Measurements from ENCODE around the gene MCAT. TPM values are rescaled to one million over a fixed set of nuclear protein-coding genes. Genes with fewer than 3 reads are reported as not detected.

Gene MCAT
- total RNA-seq, 1 donor from 2014 or later: 29.3 TPM

DNA sequence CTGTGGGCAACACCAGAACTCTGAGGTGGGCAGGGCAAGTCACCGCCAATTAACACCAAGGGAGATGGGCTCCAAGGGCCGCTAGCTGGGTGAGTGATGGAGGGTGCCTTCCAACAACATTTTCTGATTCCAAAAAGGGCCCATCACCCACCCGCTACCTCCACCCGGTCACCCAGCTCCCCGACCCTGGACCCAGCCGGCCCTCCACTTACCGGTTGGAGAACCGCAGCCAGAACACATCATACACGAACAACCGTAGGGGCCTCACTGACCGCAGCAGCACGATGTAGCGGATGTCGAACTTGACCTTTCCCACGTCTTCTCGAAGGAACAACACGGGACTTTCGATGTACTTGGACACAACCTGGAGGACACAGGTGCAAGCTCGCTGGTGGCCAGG, 29.0 kb upstream of the MCAT start:
- no peak for DNase-seq (ENCODE audit: low spot score)

- DNase-seq (ENCODE audit: low spot score): peak; percentile 58
These were observed 28.4 kb upstream of the MCAT start for GRCh38 chr22:43171607-43172006.

DNA sequence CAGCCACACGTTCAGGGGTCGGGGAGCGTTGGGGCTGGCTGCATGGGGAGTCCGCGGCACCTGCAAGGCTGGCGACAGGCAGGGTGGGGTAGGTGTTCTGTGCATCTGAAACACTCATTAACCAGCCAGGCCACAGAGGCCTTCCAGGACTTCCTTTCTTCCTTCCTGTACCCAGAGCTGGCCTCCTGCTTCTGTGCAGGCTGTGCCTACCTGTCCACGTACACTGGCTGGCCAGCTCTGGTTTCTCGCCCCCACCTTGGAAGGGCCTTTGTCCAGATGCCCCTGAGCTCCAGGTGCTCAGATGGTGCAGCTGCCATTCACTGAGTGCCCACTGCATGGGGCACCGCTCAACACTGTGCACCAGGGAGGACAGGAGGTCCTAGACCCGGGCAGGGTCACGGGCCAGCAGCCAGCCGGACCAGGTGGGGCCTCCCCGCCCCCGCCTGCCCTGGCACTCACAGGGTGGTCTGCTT, 27.9 kb upstream of the MCAT start:
- peak; percentile 54 for DNase-seq (ENCODE audit: low spot score)

DNA sequence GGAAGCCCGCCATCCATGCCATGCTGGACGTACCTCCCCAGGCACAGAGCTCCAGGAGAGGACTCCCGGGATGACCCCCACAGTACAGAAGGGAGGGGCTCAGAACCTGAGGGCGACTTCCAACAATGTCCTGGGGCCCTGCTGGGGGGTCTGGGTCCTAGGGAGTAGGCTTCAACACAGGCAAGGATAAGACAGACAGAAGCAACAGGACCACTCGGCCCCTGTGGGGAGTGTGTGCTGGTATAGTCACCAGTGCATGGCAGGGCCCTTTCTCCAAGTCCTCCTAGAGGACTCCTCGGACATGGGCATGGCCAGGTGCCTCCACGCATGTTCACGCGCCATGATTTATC, 26.9 kb upstream of the MCAT start:
- DNase-seq (ENCODE audit: low spot score): no peak

DNA sequence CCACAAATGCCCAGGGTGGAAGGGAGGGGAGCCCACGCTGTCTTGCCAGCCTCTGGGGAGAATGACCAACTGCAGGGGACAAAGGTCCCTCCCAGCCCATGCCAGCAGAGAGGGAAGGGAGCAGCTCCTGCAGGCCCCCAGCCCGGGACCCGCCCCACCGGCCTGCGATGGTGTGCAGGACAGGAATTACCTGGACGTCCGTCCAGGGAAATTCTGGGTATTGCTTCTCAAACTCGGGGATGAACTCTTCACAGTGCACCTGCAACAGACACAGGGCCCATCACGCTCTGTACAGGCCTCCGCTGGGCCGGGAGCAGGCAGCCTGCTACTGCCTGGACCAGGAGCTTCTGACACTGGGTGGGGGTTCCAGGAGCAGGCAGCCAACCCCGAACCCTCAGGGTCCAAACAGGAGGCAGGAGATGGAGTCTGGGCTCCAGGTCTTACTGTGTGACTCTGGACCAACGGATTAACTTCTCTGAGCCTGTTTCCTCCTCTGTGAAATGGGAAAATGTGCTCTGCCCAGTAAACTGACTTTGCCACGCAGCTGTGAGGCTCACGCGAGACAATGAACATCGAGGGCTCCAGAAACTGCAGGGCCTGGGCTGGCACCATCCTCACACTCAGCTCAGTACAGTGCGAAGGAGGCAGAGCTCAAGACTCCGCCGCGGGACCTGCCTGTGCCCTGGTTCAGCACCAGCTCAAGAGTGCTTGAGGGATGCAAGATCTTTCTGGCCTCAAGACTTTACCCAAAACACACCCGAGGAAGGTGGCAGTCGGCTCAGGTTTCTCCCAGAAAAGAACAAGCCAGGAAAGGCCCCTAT, 26.3 kb upstream of the MCAT start:
- no peak for DNase-seq (ENCODE audit: low spot score)

DNA sequence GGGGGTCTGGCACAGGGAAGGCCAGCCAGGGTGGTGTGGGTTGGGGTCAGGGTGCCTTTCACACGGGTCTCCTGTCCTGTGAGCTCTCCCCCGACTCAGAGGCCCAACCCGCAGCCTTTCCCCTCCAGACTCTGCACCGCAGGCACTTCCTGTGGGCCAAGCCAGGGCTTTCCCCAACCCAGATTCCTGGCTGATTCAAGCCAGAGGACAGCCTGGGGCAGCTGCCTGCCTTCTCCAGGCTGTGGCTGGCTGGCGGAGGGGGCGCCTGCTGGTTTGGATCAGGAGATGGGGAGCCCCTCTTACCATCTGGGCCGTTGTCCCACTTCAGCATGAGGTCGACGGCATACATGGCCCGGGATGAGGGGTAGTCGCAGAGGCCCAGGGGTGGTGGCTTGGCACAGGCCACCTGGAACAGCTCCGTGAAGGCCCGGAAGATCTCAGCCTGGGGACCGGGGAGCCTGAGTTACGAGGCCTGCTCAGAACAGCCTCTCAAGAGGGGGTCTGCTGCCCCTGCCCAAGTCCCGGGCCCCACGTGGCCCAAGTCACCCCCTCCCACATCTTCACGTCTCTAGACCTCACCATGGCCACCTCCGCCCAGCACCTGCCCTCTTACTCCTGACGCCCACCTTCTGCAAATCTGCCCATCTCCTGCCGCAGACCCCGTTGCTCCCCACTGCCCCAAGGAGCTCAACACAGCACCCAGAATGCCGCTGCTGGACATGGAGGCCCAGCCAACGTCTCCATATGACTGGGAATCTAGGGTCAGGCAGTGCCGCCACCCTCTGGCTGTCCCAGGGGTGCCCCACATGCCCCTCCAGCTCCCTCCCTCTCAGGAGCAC, 25.5 kb upstream of the MCAT start:
- no peak for DNase-seq (ENCODE audit: low spot score)

GRCh38 chr22:43167001-43167589, 23.9 kb upstream of the MCAT start:
- no peak for DNase-seq (ENCODE audit: low spot score)

DNA sequence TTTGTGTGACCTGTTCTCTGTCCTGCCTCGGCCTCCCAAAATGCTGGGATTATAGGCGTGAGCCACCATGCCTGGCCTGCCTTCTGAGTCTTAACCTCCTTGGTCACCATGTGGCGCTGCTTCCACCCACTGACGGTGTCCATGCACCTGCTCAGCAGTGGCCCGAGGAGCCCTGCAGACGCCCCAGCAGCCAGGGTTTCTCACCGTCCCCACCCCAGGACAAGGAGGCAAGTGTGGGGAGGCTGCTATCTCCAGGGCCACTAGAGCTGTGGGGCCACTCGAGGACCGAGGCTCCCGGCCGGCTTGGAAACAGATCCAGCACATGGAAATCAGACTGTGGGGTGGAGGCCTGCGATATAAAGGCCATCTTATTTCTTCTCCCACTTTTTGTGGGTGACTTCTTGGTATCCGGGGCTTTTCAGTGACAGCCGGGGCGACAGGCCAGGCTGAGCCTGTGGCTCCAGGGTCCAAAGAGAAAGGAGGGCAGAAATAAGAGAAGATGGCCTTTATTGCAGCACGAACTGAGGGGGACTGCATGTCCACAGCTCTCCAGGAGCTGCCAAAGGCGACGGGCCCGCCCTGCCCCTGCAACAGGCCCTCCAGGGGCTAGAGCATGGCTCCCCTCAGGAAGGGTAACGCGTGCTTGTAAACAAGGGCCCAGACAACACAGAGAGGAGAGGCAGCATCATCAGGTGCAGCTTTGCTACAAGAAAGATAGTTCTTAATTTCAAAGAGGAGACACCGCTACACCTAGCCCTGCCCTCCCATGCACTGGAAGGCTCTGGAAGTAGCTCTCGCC, 23.1 kb upstream of the MCAT start:
- no peak for DNase-seq (ENCODE audit: low spot score)

DNA sequence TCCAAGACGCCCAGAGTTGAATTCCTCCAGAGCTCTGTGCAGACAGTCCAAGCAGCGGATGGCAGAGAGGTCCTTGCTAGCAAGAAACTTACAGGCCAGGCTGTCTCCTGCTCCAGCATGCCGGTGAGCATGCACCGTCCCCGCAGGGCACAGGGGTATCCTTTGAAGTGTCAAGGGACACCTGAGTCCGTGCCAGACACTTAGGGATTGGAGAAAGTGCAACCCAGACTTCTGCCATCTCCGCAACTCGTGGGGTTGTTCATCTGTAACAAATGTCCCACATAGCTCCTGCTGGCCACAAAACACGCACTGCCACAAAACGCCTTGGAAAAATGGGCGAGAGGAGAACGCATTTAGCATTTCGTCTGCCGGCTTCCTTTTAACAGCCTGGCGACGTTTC, 21.4 kb upstream of the MCAT start:
- DNase-seq (ENCODE audit: low spot score): no peak

GRCh38 chr22:43163241-43163795, 20.1 kb upstream of the MCAT start:
- no peak for DNase-seq (ENCODE audit: low spot score)

DNA sequence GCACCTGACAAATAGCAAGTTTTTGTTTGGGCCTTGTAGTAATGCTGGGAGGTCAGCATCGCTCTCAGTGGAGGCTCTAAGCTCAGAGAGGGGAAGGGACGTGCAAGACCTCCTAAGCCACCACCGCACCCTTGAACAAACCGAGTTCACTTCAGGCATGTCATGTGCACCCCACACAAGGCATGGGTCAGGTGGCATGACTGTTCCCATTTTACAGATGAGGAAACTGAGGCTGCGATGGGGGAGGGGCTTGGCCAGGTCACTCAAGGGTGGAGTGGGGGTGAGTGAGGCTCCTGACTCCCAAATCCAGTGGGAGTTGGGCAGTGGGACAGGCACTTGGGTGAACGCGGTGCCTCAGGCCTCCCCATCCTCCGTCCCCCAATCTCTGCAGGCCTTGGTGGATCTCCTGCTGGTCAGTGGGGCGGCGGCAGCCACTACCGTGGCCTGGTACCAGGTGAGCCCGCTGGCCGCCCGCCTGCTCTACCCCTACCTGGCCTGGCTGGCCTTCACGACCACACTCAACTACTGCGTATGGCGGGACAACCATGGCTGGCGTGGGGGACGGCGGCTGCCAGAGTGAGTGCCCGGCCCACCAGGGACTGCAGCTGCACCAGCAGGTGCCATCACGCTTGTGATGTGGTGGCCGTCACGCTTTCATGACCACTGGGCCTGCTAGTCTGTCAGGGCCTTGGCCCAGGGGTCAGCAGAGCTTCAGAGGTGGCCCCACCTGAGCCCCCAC, 19.4 kb upstream of the MCAT start:
- no peak for DNase-seq (ENCODE audit: low spot score)

DNA sequence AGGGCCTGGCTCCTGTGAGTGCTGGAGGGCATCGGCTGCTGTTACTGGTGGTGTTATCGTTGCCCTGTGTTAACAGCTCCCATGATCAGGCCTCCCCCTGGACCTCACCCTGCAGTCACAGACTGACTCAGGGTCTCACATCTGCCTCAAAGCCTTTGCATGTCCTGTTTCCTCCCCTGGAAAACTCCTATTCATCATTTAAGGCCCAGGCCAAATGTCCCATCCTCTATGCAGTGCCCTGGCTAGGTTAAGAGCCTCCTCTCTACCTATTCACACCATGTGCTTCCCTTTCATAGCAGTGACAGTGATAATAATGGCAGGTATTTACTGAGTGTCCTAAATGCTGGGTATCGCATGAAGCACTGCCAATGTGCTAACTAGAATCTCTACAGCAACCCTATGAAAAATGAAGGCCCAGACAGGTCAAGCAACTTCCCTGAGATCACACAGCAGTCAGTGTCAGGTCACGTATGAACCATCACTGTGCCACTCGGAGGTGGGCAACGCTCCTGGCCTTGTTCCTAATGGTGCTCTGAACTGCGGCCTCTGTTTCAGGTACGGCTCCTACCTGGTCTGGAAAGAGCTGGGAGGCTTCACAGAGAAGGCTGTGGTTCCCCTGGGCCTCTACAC, 17.4 kb upstream of the MCAT start:
- DNase-seq (ENCODE audit: low spot score): no peak

DNA sequence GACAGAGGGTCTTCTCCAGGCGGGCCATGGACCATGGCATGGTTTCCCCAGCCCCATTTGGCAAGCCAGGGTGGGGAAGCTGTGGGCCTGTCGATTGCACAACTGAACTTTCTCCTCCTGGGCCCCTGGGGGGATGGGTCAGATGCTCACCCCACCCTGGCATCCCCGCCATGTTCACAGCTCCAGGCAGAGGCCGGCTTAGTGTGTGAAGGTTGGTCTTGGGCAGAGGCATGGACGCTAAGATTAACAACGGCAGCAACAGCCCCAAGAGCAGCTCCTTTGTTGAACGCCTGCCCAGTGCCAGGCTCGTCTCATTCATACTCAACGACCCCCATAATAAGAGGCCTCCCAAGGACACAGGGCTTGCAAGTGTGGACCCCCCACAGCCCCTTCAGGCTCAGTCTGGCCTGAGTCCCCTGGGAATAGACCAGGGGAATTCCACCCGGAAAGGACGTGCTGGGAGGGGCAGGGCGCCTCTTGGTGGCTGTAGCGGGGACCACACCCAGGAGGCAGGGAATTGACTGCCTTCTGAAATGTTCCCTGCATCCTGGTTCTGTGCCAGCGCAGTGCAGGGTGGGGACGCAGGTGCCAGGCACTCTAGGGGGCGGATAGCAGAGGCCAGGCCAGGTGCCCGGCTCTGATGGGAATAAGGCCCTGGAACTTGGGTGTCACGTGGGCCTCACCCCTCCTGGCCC, 16.4 kb upstream of the MCAT start:
- peak; percentile 93 for DNase-seq (ENCODE audit: low spot score)

GRCh38 chr22:43158778-43159483, 15.7 kb upstream of the MCAT start:
- no peak for DNase-seq (ENCODE audit: low spot score)

DNA sequence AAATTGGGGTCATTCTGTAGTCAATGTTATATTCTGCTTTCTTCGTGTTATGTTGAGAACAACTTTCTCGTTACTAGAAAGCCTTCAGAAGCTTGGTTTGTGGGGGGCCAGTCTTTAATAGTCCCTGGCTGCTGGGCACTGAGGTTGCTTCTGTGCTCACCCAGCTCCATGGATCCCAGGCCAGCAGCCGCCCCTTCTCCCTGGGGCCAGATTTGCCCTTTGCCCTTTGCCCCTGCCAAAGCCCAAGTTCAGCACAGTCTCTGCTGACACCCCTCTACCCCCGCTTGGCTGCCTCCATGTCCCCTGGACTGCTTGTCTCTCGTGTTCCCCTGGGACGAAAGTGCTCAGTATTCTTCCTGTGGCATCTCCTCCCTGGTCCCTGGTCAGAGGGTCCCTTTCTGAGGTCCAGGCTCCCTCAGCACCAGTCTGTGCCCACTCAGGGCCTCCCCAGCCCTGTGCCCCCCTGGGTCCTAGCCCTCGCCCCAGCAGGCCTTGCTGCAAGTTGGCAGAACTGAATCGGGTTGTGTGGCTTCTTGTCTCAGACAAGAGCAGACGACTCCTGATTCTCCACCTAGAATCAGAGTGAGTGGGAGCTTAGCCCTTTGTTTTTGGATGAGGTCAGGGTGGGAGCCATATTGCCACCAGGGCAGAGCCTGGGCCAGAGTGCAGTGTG, 14.8 kb upstream of the MCAT start:
- no peak for DNase-seq (ENCODE audit: low spot score)

DNA sequence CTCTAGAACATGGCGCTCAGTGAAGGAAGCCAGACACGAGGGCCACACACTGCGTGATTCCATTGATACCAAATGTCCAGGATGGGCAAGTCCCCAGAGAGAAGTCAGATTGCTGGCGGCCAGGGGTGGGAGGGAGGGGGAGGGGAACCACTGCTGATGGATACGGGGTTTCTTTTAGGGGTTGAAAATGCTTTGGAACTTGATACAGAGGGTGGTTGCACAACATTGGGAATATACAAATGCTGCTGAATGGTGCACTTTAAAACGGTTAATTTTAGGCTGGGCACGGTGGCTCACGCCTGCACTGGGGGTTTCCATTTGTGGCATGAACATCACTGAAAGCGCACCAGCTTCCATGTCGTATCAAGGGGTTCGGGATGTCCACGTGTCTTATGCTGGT, 13.2 kb upstream of the MCAT start:
- no peak for DNase-seq (ENCODE audit: low spot score)

GRCh38 chr22:43155789-43156188, 12.6 kb upstream of the MCAT start:
- no peak for DNase-seq (ENCODE audit: low spot score)

- no peak for DNase-seq (ENCODE audit: low spot score)
These were observed 11.8 kb upstream of the MCAT start for GRCh38 chr22:43154887-43155536.
